Kidney (tissue), 14 donors: ENCODE measurements around the gene EEA1. TPM values are rescaled to one million over a fixed set of nuclear protein-coding genes. Genes with fewer than 3 reads are reported as not detected.

ENCODE experiments used
- DNase-seq, 5 donors: peaks; one replicate each; pipeline ENCODE4 v3.0.0-alpha.2; 2013 to 2020
- FAIRE-seq: peaks from 2 replicates; lab custom pipeline; 2012; peaks lifted over from hg19 to GRCh38; lab: Jason Lieb, UNC
- H3K27ac ChIP-seq, 2 donors: one replicate each; pipeline ENCODE4 v1.7.0; 2013; ENCODE audit warnings: low read depth in 2 of 2, low read length in 2 of 2, inconsistent platforms in 1 of 2
- H3K27me3 ChIP-seq: one replicate; pipeline ENCODE4 v1.7.1; 2013; ENCODE audit warnings: low read length, inconsistent platforms; ENCODE audit not compliant: control insufficient read depth, insufficient read depth
- H3K36me3 ChIP-seq, 3 donors: one replicate each; pipeline versions ENCODE4 v1.7.0 to v1.7.1; 2013; ENCODE audit warnings: low read length in 3 of 3, control low read depth in 1 of 3, inconsistent platforms in 1 of 3; ENCODE audit not compliant: insufficient read depth in 3 of 3, control insufficient read depth in 2 of 3
- H3K4me1 ChIP-seq, 3 donors: one replicate each; pipeline versions ENCODE4 v1.7.0 to v1.7.1; 2013; ENCODE audit warnings: low read length in 3 of 3, inconsistent platforms in 1 of 3, low read depth in 1 of 3; ENCODE audit not compliant: control insufficient read depth in 2 of 3, insufficient read depth in 2 of 3
- H3K4me3 ChIP-seq, 3 donors: one replicate each; pipeline versions ENCODE4 v1.7.0 to v1.8.1; 2013; ENCODE audit warnings: low read length in 3 of 3, control low read depth in 1 of 3, inconsistent platforms in 1 of 3
- H3K9ac ChIP-seq, 3 donors: one replicate each; pipeline versions ENCODE4 v1.7.0 to v1.7.1; 2013; ENCODE audit warnings: low read length in 3 of 3, control low read depth in 1 of 3, inconsistent platforms in 1 of 3
- H3K9me3 ChIP-seq, 3 donors: one replicate each; pipeline versions ENCODE4 v1.7.0 to v1.7.1; 2013; ENCODE audit warnings: low read length in 3 of 3, control low read depth in 1 of 3, inconsistent platforms in 1 of 3; ENCODE audit not compliant: control insufficient read depth in 2 of 3, insufficient read depth in 1 of 3
- intact Hi-C: fragments of 100-400 bp; cut with DNase I; formaldehyde crosslinking; loops from one replicate; pipeline ENCODE4 v1.11.1; 2022
- polyA plus RNA-seq: library from polyadenylated mRNA; stranded (reverse); fragments of 350-450 nt; fragmentation: Illumina TruSeq; extraction: RNeasy Lipid Tissue Mini Kit (QIAGEN cat#74804); gene quantifications from one replicate; pipeline ENCODE4 v1.2.3, GENCODE V29; 2014; ENCODE audit warnings: low read depth, low replicate concordance; ENCODE audit not compliant: insufficient read depth
- total RNA-seq: library from RNA; stranded (reverse); fragmentation: NEBNext Ultra II Directional; extraction: Animal tissue kit (Norgen Biotek cat#: 25700); gene quantifications from one replicate; pipeline ENCODE4 v1.2.1, GENCODE V29; 2021
- TF ChIP-seq, protein P1 (sequence below): IDR thresholded peaks from 3 replicates; pipeline ENCODE4 v1.5.1; 2012; ENCODE audit warnings: mild to moderate bottlenecking, moderate library complexity, borderline replicate concordance; ENCODE audit not compliant: insufficient read depth; ENCODE audit errors: extremely low read depth
- donor health status: control.
- donor health status: control.
- donor health status: control.
- donor health status: control.
- donor health status: control.
- donor health status: DM: yes; HTN: yes; CAD: no.
- donor health status: Normal renal cell carcinoma (clear cell type).

Gene EEA1
- total and polyA plus RNA-seq, 2 donors from 2014 or later: 2.5 to 30.2 TPM

DNA sequence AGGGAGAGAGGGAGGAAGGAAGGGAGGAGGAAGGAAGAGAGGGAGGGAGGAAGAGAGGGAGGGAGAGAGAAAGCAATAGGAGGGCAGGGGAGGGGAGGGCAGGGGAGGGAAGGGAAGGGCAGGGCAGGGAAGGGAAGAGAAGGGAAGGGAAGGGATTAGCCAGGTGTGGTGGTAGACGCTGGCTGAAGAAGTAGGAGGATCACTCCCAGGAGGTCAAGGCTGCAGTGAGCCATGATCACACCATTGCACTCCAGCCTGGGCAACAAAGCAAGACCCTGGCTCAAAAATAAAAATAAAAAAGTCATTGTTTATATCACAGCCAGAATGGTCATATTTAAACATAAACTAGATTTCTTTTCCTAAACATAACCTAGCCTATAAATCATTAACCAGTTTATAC is 20.4 kb upstream of the EEA1 start:
- H3K4me1 ChIP-seq: no peaks in the 10 kb centered on the region
- intact Hi-C loops: no loop called here
- FAIRE-seq (no peak), DNase-seq (no peak)
- peaks cover 0 to 3% (median 0%) of the 10 kb centered on the region in 3 donors for H3K9me3 ChIP-seq
- no peak overlapping the region for H3K4me3 ChIP-seq
- no peak overlapping the region for H3K27ac ChIP-seq
- TF ChIP-seq, protein P1, sequence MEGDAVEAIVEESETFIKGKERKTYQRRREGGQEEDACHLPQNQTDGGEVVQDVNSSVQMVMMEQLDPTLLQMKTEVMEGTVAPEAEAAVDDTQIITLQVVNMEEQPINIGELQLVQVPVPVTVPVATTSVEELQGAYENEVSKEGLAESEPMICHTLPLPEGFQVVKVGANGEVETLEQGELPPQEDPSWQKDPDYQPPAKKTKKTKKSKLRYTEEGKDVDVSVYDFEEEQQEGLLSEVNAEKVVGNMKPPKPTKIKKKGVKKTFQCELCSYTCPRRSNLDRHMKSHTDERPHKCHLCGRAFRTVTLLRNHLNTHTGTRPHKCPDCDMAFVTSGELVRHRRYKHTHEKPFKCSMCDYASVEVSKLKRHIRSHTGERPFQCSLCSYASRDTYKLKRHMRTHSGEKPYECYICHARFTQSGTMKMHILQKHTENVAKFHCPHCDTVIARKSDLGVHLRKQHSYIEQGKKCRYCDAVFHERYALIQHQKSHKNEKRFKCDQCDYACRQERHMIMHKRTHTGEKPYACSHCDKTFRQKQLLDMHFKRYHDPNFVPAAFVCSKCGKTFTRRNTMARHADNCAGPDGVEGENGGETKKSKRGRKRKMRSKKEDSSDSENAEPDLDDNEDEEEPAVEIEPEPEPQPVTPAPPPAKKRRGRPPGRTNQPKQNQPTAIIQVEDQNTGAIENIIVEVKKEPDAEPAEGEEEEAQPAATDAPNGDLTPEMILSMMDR: no peak
- no peak overlapping the region for H3K9ac ChIP-seq
- no peaks in the 10 kb centered on the region for H3K27me3 ChIP-seq
- no peaks in the 10 kb centered on the region for H3K36me3 ChIP-seq

- no peak overlapping the region for H3K27ac ChIP-seq
- peaks cover 0 to 6% (median 0%) of the 10 kb centered on the region in 3 donors for H3K4me1 ChIP-seq
- TF ChIP-seq, protein P1: no peak
- H3K27me3 ChIP-seq: no peaks in the 10 kb centered on the region
- H3K9me3 ChIP-seq: no peaks in the 10 kb centered on the region
- intact Hi-C loops: no loop called here
- no peak overlapping the region for H3K4me3 ChIP-seq
- no peak for DNase-seq
- no peaks in the 10 kb centered on the region for H3K36me3 ChIP-seq
- FAIRE-seq: no peak
- H3K9ac ChIP-seq: no peak overlapping the region
Measured at GRCh38 chr12:92947589-92948215, 18.6 kb upstream of the EEA1 start.

DNA sequence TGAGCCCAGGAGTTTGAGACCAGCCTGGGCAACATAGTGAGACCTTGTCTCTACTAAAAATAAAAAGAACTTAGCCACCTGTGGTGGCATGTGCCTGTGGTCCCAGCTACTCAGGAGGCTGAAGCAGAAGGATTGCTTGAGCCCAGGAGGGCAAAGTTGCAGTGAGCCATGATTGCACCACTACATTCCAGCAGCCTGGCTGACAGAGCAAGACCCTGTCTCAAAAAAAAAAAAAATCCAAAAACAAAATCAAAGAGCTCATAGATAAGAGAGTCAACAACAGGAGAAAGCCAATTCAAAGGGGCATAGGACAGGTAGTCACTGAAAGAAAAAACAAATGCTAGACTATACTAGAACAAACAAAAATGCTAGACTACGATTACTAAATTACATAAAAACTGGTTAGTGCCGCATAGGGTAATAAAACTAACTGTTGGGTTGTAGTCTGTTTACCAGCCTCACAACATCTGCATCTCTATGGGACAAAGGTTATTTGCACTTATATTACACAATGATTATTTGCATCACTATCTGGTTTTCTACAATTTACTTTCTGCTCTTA is 16.6 kb upstream of the EEA1 start:
- Histone ChIP-seq H3K9me3 (no peaks in the 10 kb centered on the region), H3K9ac (no peak overlapping the region), H3K4me3 (no peak overlapping the region), H3K36me3 (no peaks in the 10 kb centered on the region), H3K27ac (no peak overlapping the region), H3K4me1 (peaks cover 0 to 6% (median 0%) of the 10 kb centered on the region in 3 donors), H3K27me3 (no peaks in the 10 kb centered on the region)
- FAIRE-seq: no peak
- intact Hi-C loops: no loop called here
- TF ChIP-seq, protein P1: no peak
- DNase-seq: no peak
